Measurements from ENCODE around the gene KRTAP1-3. TPM values are rescaled to one million over a fixed set of nuclear protein-coding genes. Genes with fewer than 3 reads are reported as not detected.

The KRTAP1-3 gene
- total and polyA plus RNA-seq, 2 donors (not counting 1 experiment from before 2014, with no cell fraction given), result not detected

DNA sequence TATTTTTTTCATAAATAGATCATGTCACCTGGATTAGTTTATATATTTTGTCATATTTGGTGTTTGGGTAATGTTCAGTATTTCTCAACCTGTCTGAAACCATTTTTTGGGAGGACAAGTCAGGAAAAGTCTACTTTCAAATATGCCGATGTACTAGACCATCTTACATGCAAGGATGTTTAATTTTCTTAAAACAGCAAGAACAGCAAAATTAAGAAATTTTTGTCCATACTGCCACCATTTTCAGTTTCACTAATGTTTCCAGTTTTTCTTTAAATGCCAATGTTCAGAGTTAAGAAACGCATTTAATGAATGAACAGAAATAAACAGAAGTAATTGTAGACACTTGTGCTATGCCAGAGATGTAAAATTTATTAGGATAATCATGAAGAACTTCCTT, 41.6 kb downstream of the KRTAP1-3 start:
- H3K27ac ChIP-seq (ENCODE audit: low read length in 2 of 2), result no peak overlapping the region
- no peaks in the 10 kb centered on the region for H3K79me2 ChIP-seq (ENCODE audit: control insufficient read depth, insufficient read depth, low read length)
- ATAC-seq (ENCODE audit: low read depth) (no peak), DNase-seq (no peak)
- intact Hi-C loops (cut with micrococcal nuclease), result no loop called here
- H2AFZ ChIP-seq (ENCODE audit: insufficient read depth, low read depth, low read length, poor library complexity, severe bottlenecking), result no peak overlapping the region
- H3K4me1 ChIP-seq (ENCODE audit: control insufficient read depth in 2 of 2, insufficient read depth in 2 of 2, low read length in 2 of 2), result no peaks in the 10 kb centered on the region
- TF ChIP-seq EZH2 (IDR thresholded peaks at IDR 0.05; ENCODE audit: borderline replicate concordance, insufficient read depth, low read depth, low read length, poor library complexity, severe bottlenecking), result no peak
- TF ChIP-seq, protein P1, sequence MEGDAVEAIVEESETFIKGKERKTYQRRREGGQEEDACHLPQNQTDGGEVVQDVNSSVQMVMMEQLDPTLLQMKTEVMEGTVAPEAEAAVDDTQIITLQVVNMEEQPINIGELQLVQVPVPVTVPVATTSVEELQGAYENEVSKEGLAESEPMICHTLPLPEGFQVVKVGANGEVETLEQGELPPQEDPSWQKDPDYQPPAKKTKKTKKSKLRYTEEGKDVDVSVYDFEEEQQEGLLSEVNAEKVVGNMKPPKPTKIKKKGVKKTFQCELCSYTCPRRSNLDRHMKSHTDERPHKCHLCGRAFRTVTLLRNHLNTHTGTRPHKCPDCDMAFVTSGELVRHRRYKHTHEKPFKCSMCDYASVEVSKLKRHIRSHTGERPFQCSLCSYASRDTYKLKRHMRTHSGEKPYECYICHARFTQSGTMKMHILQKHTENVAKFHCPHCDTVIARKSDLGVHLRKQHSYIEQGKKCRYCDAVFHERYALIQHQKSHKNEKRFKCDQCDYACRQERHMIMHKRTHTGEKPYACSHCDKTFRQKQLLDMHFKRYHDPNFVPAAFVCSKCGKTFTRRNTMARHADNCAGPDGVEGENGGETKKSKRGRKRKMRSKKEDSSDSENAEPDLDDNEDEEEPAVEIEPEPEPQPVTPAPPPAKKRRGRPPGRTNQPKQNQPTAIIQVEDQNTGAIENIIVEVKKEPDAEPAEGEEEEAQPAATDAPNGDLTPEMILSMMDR (IDR thresholded peaks at IDR 0.05), result no peak
- CTCF ChIA-PET, result no interaction called here
- H4K20me1 ChIP-seq (ENCODE audit: control insufficient read depth, insufficient read depth, low read length, poor library complexity, severe bottlenecking), result no peaks in the 10 kb centered on the region
- Mint-ChIP-seq H3K27me3 (peaks cover 51% of the 10 kb centered on the region), H3K4me3 (no peak overlapping the region), H3K4me1 (no peaks in the 10 kb centered on the region), H3K27ac (no peak overlapping the region), H3K9me3 (ENCODE audit: insufficient read depth) (no peaks in the 10 kb centered on the region)
- H3K9me3 ChIP-seq (ENCODE audit: control extremely low read depth in 1 of 3, control insufficient read depth in 2 of 3, insufficient read depth in 1 of 3, low read length in 2 of 3), result no peaks in the 10 kb centered on the region
- H3K4me2 ChIP-seq (replicated peaks; ENCODE audit: low read depth, low read length, poor library complexity, severe bottlenecking), result no peak overlapping the region
- no peak overlapping the region for H3K4me3 ChIP-seq (ENCODE audit: control extremely low read depth in 1 of 5, extremely low read depth in 1 of 5, insufficient read depth in 1 of 5, low read depth in 2 of 5, low read length in 4 of 5)
- no peaks in the 10 kb centered on the region for H3K36me3 ChIP-seq (replicated peaks in 1 of 2; ENCODE audit: control extremely low read depth in 1 of 2, control insufficient read depth in 1 of 2, extremely low read depth in 1 of 2, insufficient read depth in 2 of 2, low read length in 1 of 2)
- H3K9ac ChIP-seq (ENCODE audit: low read length), result no peak overlapping the region
- WGBS (ENCODE audit: insufficient coverage), result no CpG with 5 or more reads among the region's 2 CpGs
- POLR2A ChIA-PET, result no interaction called here
- peaks cover 0 to 10% (median 6%) of the 10 kb centered on the region in 4 experiments for H3K27me3 ChIP-seq (replicated peaks in 1 of 4; ENCODE audit: control extremely low read depth in 1 of 4, control insufficient read depth in 3 of 4, insufficient read depth in 4 of 4, low read length in 3 of 4)

DNA sequence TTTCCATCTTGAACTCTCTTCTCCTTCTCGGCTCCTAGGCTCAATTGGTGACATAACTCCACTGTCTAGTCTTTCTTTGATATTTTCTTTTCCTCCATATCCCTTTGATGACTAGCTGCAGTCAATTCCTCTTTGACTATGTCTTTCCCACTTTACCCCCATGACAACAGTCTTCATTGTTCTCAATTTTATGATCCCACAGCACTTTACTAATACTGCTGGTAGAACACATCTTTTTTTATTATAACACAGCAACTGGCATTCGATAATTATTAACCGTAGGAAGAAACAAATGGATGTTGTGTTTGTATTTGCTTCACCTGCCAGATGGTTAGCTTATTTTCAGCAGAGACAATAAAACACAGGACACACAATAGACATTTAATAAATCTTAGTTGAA, 42.0 kb downstream of the KRTAP1-3 start:
- Histone ChIP-seq H4K20me1 (ENCODE audit: control insufficient read depth, insufficient read depth, low read length, poor library complexity, severe bottlenecking) (no peaks in the 10 kb centered on the region), H3K27ac (ENCODE audit: low read length in 2 of 2) (no peak overlapping the region), H3K4me1 (ENCODE audit: control insufficient read depth in 2 of 2, insufficient read depth in 2 of 2, low read length in 2 of 2) (no peaks in the 10 kb centered on the region), H3K9ac (ENCODE audit: low read length) (no peak overlapping the region), H3K36me3 (replicated peaks in 1 of 2; ENCODE audit: control extremely low read depth in 1 of 2, control insufficient read depth in 1 of 2, extremely low read depth in 1 of 2, insufficient read depth in 2 of 2, low read length in 1 of 2) (no peaks in the 10 kb centered on the region), H3K4me3 (ENCODE audit: control extremely low read depth in 1 of 5, extremely low read depth in 1 of 5, insufficient read depth in 1 of 5, low read depth in 2 of 5, low read length in 4 of 5) (no peak overlapping the region), H3K4me2 (replicated peaks; ENCODE audit: low read depth, low read length, poor library complexity, severe bottlenecking) (no peak overlapping the region), H3K27me3 (replicated peaks in 1 of 4; ENCODE audit: control extremely low read depth in 1 of 4, control insufficient read depth in 3 of 4, insufficient read depth in 4 of 4, low read length in 3 of 4) (peaks cover 0 to 9% (median 5%) of the 10 kb centered on the region in 4 experiments), H3K9me3 (ENCODE audit: control extremely low read depth in 1 of 3, control insufficient read depth in 2 of 3, insufficient read depth in 1 of 3, low read length in 2 of 3) (no peaks in the 10 kb centered on the region), H2AFZ (ENCODE audit: insufficient read depth, low read depth, low read length, poor library complexity, severe bottlenecking) (no peak overlapping the region), H3K79me2 (ENCODE audit: control insufficient read depth, insufficient read depth, low read length) (no peaks in the 10 kb centered on the region)
- DNase-seq (no peak), ATAC-seq (ENCODE audit: low read depth) (no peak)
- Mint-ChIP-seq H3K4me3 (no peak overlapping the region), H3K4me1 (no peaks in the 10 kb centered on the region), H3K27ac (no peak overlapping the region), H3K27me3 (peaks cover 53% of the 10 kb centered on the region), H3K9me3 (ENCODE audit: insufficient read depth) (no peaks in the 10 kb centered on the region)
- TF ChIP-seq EZH2 (IDR thresholded peaks at IDR 0.05; ENCODE audit: borderline replicate concordance, insufficient read depth, low read depth, low read length, poor library complexity, severe bottlenecking), result no peak
- TF ChIP-seq, protein P1 (IDR thresholded peaks at IDR 0.05), result no peak
- CTCF ChIA-PET, result no interaction called here
- whole genome bisulfite sequencing (ENCODE audit: insufficient coverage), result 100% methylated on average over 1 of the region's 3 CpGs
- POLR2A ChIA-PET, result no interaction called here
- intact Hi-C loops (cut with micrococcal nuclease), result no loop called here
